Hippocampal formation (tissue), 2 donors: ENCODE data around the gene EPHA2.

Experiments
- DNase-seq, 2 donors: peaks; one replicate each; lab custom pipeline; 2025; lab: John Stamatoyannopoulos, UW

Gene EPHA2

GRCh38 chr1:16149702-16150488 is 6.0 kb downstream of the EPHA2 start:
- DNase-seq, result no peak

GRCh38 chr1:16149146-16149545 is 6.7 kb downstream of the EPHA2 start:
- DNase-seq, result no peak

- no peak for DNase-seq
These were observed 7.4 kb downstream of the EPHA2 start for GRCh38 chr1:16148329-16149092.

- no peak for DNase-seq
These were observed 8.5 kb downstream of the EPHA2 start for GRCh38 chr1:16147156-16147926.

GRCh38 chr1:16146279-16147155 is 9.4 kb downstream of the EPHA2 start:
- DNase-seq, result no peak

GRCh38 chr1:16145662-16146278 is 10.1 kb downstream of the EPHA2 start:
- no peak for DNase-seq

GRCh38 chr1:16145030-16145661 is 10.7 kb downstream of the EPHA2 start:
- no peak for DNase-seq

- DNase-seq, result no peak
These were observed 11.4 kb downstream of the EPHA2 start for GRCh38 chr1:16144325-16145029.

- DNase-seq, result no peak
These were observed 12.1 kb downstream of the EPHA2 start for GRCh38 chr1:16143566-16144324.

GRCh38 chr1:16143005-16143565 is 12.8 kb downstream of the EPHA2 start:
- DNase-seq, result no peak

- no peak for DNase-seq
These were observed 13.4 kb downstream of the EPHA2 start for GRCh38 chr1:16142383-16142995.

- no peak for DNase-seq
These were observed 14.1 kb downstream of the EPHA2 start for GRCh38 chr1:16141573-16142336.

- DNase-seq, result no peak
These were observed 15.7 kb downstream of the EPHA2 start for GRCh38 chr1:16140068-16140596.

GRCh38 chr1:16139473-16139962 is 16.4 kb downstream of the EPHA2 start:
- DNase-seq, result no peak

GRCh38 chr1:16138772-16139221 is 17.1 kb downstream of the EPHA2 start:
- no peak for DNase-seq

- DNase-seq, result no peak
These were observed 17.9 kb downstream of the EPHA2 start for GRCh38 chr1:16137890-16138467.

- no peak for DNase-seq
These were observed 20.4 kb downstream of the EPHA2 start for GRCh38 chr1:16135501-16135900.
